ENCODE results near the gene PXN. TPM values are rescaled to one million over a fixed set of nuclear protein-coding genes. Genes with fewer than 3 reads are reported as not detected.
A peak's percentile ranks its signal among the peaks of the same experiment; 100 is the strongest.
"Not testable (repeated sequence)": the region's sequence is repeated elsewhere in the genome, so short reads cannot be mapped to it uniquely, and the experiment has no call there.

The PXN gene
- total RNA-seq, 2 donors from 2014 or later, result 80.5 to 89.6 TPM

- peaks cover 0 to 9% of the 10 kb centered on the region in 2 donors for H3K36me3 Mint-ChIP-seq (ENCODE audit: insufficient read depth in 2 of 2)
- no peaks in the 10 kb centered on the region for H3K27me3 Mint-ChIP-seq (ENCODE audit: low read depth)
- no peak for ATAC-seq (replicated peaks in 1 of 2)
- no peaks in the 10 kb centered on the region for H3K9me3 Mint-ChIP-seq
- peaks cover 34% of the 10 kb centered on the region for H3K4me1 Mint-ChIP-seq (ENCODE audit: low read depth)
- H3K27ac Mint-ChIP-seq, result no peak overlapping the region
- no peak overlapping the region for H3K4me3 Mint-ChIP-seq
- DNase-seq, result no peak
Observed at GRCh38 chr12:120223458-120224303, 41.8 kb downstream of the PXN start.

DNA sequence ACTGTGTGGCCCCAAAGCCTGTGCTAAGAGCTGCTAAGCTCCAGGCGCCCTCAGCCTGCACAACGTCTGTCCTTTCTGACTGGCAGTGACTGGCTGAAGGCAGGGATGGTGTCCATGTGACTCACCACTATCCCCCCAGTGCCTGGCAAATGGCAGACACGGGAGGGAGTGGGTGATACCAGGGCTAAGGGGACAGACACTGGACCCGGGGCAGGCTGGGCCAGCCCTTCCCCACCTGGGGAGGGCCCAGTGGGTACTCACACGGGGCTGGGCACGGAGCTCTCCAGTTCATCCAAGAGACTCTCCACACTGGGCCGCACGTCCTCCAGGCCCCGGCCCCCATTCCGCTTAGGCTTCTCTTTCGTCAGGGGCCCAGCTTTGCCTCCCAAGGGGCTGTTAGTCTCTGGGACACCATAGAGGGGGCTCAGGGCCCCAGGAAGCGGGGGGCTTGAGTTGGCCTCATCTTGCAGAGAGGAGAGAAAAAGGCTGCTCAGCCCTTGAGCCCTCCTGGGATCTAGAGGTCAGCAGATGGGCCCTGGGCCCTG, 43.2 kb downstream of the PXN start:
- H3K27me3 Mint-ChIP-seq (ENCODE audit: low read depth), result no peaks in the 10 kb centered on the region
- DNase-seq (no peak), ATAC-seq (replicated peaks in 1 of 2) (no peak)
- H3K36me3 Mint-ChIP-seq (ENCODE audit: insufficient read depth in 2 of 2), result peaks cover 0 to 9% of the 10 kb centered on the region in 2 donors
- H3K4me1 Mint-ChIP-seq (ENCODE audit: low read depth), result peaks cover 22% of the 10 kb centered on the region
- no peak overlapping the region for H3K4me3 Mint-ChIP-seq
- no peaks in the 10 kb centered on the region for H3K9me3 Mint-ChIP-seq
- no peak overlapping the region for H3K27ac Mint-ChIP-seq

DNA sequence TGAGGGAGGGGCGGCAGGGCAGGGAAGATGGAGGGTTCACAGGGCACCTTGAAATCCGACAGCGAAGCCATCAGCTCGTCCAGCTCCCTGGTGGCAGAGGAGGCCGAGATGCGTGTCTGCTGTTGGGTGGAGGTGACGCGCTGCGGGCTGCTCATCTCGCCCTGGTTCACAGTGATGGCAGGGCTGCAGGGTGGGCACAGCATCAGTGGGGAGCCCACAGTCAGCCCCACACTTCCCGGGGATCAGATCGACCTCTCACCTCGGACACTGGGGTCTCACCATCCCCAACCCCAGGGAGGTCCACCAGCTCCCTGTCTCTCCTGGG, 44.0 kb downstream of the PXN start:
- DNase-seq, result no peak
- peaks cover 22% of the 10 kb centered on the region for H3K4me1 Mint-ChIP-seq (ENCODE audit: low read depth)
- H3K27me3 Mint-ChIP-seq (ENCODE audit: low read depth), result no peaks in the 10 kb centered on the region
- no peaks in the 10 kb centered on the region for H3K9me3 Mint-ChIP-seq
- peaks cover 0 to 9% of the 10 kb centered on the region in 2 donors for H3K36me3 Mint-ChIP-seq (ENCODE audit: insufficient read depth in 2 of 2)
- ATAC-seq (replicated peaks in 1 of 2), result no peak
- H3K27ac Mint-ChIP-seq, result no peak overlapping the region
- no peak overlapping the region for H3K4me3 Mint-ChIP-seq

GRCh38 chr12:120220838-120221575, 44.5 kb downstream of the PXN start:
- H3K4me1 Mint-ChIP-seq (ENCODE audit: low read depth), result peaks cover 17% of the 10 kb centered on the region
- H3K36me3 Mint-ChIP-seq (ENCODE audit: insufficient read depth in 2 of 2), result peaks cover 0 to 9% of the 10 kb centered on the region in 2 donors
- no peaks in the 10 kb centered on the region for H3K27me3 Mint-ChIP-seq (ENCODE audit: low read depth)
- ATAC-seq (replicated peaks in 1 of 2) (no peak), DNase-seq (no peak)
- H3K9me3 Mint-ChIP-seq, result no peaks in the 10 kb centered on the region
- H3K4me3 Mint-ChIP-seq, result no peak overlapping the region
- H3K27ac Mint-ChIP-seq, result peak overlapping the region; percentile 7

GRCh38 chr12:120218680-120219606, 46.6 kb downstream of the PXN start:
- Mint-ChIP-seq H3K9me3 (no peaks in the 10 kb centered on the region), H3K36me3 (ENCODE audit: insufficient read depth in 2 of 2) (peaks cover 0 to 9% of the 10 kb centered on the region in 2 donors), H3K4me1 (ENCODE audit: low read depth) (peaks cover 6% of the 10 kb centered on the region), H3K4me3 (no peak overlapping the region), H3K27me3 (ENCODE audit: low read depth) (no peaks in the 10 kb centered on the region), H3K27ac (no peak overlapping the region)
- ATAC-seq (replicated peaks in 1 of 2) (no peak), DNase-seq (no peak)

DNA sequence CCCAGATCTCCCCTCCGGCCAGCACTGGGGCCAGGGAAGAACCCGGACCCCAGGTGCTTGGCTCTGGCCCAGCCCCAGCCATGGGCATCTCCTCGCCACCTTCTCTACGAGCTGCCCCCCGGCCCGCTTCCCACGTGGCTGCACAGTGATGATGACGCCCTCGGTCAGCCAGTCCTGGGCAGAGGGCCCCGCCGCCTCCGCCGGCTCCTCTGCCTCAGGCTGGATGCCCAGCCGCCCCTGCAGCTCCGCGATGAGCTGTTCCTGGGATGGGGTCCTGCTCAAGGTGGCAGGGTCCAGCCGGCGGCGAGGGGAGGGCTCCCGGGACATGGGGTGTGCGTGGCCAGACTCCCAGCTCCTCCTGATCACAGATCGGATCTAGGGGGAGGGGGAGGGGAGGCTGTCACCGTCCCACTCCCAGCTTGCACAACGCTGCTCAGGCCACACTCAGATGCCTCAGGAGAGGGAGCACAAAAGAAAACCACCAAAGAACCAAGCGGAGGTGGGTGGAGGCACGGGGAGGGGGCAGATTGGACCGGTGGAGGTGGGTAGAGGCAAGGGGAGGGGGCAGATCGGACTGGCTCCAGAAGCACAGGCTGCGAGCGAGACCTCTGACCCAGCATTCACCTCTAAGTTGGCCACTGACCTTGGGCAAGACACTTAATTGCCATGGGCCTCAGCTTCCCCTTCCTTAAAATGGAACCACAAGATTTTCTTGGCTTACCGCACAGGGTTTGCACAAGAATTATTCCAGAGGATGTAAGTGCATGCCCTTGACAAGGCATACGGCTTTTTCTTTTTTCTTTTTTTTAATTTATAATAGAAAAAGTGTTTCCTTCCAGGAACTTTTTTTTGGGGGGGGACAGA, 48.6 kb downstream of the PXN start:
- Mint-ChIP-seq H3K4me3 (no peak overlapping the region), H3K4me1 (ENCODE audit: low read depth) (no peaks in the 10 kb centered on the region), H3K36me3 (ENCODE audit: insufficient read depth in 2 of 2) (peaks cover 0 to 1% of the 10 kb centered on the region in 2 donors), H3K27ac (no peak overlapping the region), H3K27me3 (ENCODE audit: low read depth) (no peaks in the 10 kb centered on the region), H3K9me3 (no peaks in the 10 kb centered on the region)
- no peak for DNase-seq
- no peak for ATAC-seq (replicated peaks in 1 of 2)

- DNase-seq (no peak), ATAC-seq (replicated peaks in 1 of 2) (no peak)
- no peaks in the 10 kb centered on the region for H3K27me3 Mint-ChIP-seq (ENCODE audit: low read depth)
- H3K4me1 Mint-ChIP-seq (ENCODE audit: low read depth), result no peaks in the 10 kb centered on the region
- H3K9me3 Mint-ChIP-seq, result no peaks in the 10 kb centered on the region
- H3K4me3 Mint-ChIP-seq, result no peak overlapping the region
- peak overlapping the region; percentile 79 for H3K27ac Mint-ChIP-seq
- peaks cover 2 to 3% of the 10 kb centered on the region in 2 donors for H3K36me3 Mint-ChIP-seq (ENCODE audit: insufficient read depth in 2 of 2)
Observed at GRCh38 chr12:120215766-120216735, 49.5 kb downstream of the PXN start.

- ATAC-seq (replicated peaks in 1 of 2) (no peak), DNase-seq (no peak)
- Mint-ChIP-seq H3K27me3 (ENCODE audit: low read depth) (no peaks in the 10 kb centered on the region), H3K4me3 (no peak overlapping the region), H3K4me1 (ENCODE audit: low read depth) (no peaks in the 10 kb centered on the region), H3K27ac (peak overlapping the region; percentile 79), H3K9me3 (no peaks in the 10 kb centered on the region), H3K36me3 (ENCODE audit: insufficient read depth in 2 of 2) (peaks cover 1 to 2% of the 10 kb centered on the region in 2 donors)
Observed at GRCh38 chr12:120215357-120215735, 50.2 kb downstream of the PXN start.

GRCh38 chr12:120214626-120215356, 50.7 kb downstream of the PXN start:
- no peaks in the 10 kb centered on the region for H3K9me3 Mint-ChIP-seq
- H3K4me1 Mint-ChIP-seq (ENCODE audit: low read depth), result no peaks in the 10 kb centered on the region
- peaks cover 1 to 2% of the 10 kb centered on the region in 2 donors for H3K36me3 Mint-ChIP-seq (ENCODE audit: insufficient read depth in 2 of 2)
- no peak overlapping the region for H3K4me3 Mint-ChIP-seq
- no peak overlapping the region for H3K27ac Mint-ChIP-seq
- DNase-seq, result no peak
- H3K27me3 Mint-ChIP-seq (ENCODE audit: low read depth), result no peaks in the 10 kb centered on the region
- no peak for ATAC-seq (replicated peaks in 1 of 2)

DNA sequence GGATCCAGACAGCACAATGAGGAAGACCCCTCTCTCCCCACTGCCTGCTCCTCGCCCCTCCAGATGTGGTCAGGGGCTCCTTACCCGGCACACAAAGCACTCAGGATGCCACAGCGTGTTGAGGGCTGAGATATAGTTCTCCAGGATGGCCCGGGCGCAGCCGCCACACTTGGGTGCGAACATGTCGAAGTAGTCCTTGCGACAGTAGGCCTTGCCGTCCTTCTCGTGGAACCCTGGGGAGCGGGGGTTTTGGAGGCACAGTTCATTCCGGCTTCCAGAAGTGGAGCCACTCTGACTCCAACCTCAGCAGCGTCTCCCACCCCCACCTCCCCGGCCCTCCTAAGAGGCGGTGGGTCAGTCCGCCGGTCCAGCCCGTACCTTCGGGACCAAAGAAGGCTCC, 51.8 kb downstream of the PXN start:
- ATAC-seq (replicated peaks in 1 of 2) (no peak), DNase-seq (no peak)
- Mint-ChIP-seq H3K27me3 (ENCODE audit: low read depth) (no peaks in the 10 kb centered on the region), H3K36me3 (ENCODE audit: insufficient read depth in 2 of 2) (peaks cover 1 to 2% of the 10 kb centered on the region in 2 donors), H3K27ac (no peak overlapping the region), H3K4me3 (no peak overlapping the region), H3K9me3 (no peaks in the 10 kb centered on the region), H3K4me1 (ENCODE audit: low read depth) (no peaks in the 10 kb centered on the region)

DNA sequence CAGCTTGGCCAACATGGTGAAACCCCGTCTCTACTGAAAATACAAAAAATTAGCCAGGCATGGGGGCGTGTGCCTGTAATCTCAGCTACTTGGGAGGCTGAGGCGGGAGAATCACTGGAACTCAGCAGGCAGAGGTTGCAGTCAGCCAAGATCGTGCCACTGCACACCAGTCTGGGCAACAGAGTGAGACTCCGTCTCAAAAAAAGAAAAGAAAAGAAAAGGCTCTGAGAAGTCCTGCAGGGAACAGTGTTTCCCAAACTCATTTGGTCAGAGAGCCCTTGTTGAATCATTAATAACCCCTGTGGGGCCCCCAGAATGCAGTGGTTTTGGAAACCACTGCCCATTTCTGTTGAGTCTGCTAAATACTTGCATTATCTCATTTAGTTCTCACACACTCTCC, 52.3 kb downstream of the PXN start:
- not testable (repeated sequence) for H3K27me3 Mint-ChIP-seq (ENCODE audit: low read depth); H3K4me3 Mint-ChIP-seq; H3K36me3 Mint-ChIP-seq (ENCODE audit: insufficient read depth in 2 of 2); H3K27ac Mint-ChIP-seq; DNase-seq; H3K4me1 Mint-ChIP-seq (ENCODE audit: low read depth); H3K9me3 Mint-ChIP-seq; ATAC-seq (replicated peaks in 1 of 2)

Measured in activated T-cell treated with anti-CD3 and anti-CD28 coated beads, Interleukin-2, amount 50 U/mL, for 72 hours (primary cell).